HuH-7 (cell line): ENCODE results near the gene C16orf78.

Source experiments
- DNase-seq: peaks from one replicate; pipeline ENCODE4 v3.0.0; 2011; ENCODE audit warnings: low spot score

Gene C16orf78

DNA sequence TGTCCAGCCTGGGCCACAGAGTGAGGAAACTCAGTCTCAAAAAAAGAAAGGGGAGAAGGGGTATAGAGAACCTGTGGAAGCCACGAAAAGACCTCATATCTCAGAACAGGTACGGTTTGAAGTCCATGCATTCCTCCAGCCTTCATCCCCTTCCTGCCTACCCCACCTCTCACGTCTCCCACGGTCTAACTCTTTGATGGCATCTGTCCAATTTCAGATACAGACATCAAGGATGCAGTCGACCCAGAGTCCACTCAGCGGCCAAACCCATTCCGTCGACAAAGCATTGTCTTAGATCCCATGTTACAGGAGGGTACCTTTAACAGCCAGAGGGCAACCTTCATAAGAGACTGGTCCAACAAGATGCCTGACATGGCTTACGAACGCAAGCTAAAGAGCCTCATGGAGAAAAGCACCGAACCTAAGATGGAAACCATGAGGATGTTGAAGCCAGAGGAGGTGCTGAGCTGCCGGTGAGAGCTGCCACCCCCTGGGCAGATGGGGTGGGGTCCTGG lies 22.7 kb downstream of the C16orf78 start:
- DNase-seq = no peak

GRCh38 chr16:49398761-49399160 lies 25.2 kb downstream of the C16orf78 start:
- DNase-seq = no peak

DNA sequence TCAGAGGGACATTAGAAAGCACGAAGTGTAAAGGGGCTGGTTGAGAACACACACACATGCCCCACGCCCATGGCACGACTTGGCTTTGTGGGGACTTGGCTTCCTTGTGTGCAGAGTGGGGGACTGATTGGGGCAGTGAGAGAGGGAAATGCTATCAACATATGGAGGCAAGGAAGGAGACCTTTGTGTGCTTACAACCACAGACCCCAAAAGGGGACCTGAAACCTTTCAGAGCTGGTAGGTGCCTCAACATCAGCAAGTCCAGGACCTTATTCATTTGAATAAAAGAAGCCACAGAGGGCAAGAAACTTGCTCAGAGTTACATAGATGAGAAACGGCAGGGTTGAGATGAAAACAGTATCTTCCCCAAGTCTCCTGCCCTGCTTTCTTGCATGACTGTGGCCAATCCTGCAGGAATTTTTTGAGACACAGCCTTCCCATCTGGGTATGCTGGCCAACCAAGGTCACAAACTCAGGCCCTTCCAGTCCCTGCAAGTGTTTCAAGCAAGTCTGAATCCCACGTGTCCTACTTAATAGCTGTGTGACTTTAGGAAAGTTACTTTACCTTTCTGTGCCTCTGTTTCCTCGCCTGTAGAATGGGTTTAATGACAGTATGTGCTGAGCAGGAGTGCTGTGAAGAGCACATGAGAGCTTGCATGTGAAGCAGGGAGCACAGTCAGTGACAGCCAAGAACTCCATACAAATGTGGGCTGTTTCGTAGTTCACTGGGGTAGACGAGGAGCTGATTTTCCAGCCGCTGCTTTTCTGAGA lies 26.2 kb downstream of the C16orf78 start:
- no peak for DNase-seq

GRCh38 chr16:49400611-49401010 lies 27.0 kb downstream of the C16orf78 start:
- DNase-seq = no peak

DNA sequence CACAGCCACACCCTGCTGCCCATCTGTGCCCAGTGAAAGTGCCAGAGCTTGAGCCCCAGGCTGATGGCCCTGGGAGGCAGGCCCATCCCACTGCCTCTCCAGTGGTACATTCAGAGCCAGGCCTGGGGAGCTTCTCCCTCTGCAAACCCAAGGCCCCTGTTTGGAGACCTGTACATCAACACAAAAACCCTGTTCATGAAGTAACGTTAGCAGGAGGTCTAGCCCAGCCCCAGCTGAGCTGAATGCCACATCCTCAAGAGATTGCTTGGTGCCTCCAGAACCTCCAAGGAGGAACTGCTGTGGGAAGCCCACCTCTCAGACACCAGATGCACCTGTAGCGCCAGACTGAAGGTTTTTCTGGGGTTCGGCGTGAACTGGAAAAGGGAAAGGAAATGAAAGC lies 31.5 kb downstream of the C16orf78 start:
- DNase-seq = no peak

- DNase-seq = no peak
Observed at GRCh38 chr16:49405530-49405929, 31.9 kb downstream of the C16orf78 start.

DNA sequence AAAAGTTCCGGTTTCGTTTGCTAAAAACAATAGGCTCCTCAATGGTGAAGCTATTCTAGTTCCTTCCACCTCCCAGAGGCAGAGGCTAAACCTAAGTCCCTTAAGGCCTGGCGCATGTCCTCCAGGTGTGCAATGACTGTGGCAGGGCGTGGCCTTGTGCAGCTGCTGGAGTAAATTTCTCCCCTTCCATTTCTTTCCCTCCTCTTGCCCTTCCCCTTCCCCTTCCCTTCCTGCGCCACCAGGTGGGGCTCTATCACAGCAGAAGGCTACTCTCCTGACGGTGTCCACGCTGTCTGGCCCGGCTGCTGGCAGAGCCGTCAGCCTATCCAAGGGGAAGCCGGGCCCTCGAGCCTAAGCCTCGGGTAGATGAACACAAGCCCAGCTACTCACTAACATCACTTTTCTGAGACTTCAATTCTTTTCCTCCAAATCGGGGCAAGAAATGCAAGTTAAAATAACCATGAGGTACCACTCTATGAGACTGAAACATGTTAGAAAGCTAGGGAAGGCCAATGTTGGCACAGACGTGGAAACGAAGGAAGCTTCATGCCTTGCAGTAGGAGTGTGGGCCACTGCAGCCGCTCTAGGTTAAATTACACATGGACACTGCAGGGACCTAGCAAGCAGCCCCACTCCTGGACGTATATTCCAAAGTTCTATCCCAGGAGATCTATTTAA lies 34.4 kb downstream of the C16orf78 start:
- DNase-seq = peak; percentile 65

DNA sequence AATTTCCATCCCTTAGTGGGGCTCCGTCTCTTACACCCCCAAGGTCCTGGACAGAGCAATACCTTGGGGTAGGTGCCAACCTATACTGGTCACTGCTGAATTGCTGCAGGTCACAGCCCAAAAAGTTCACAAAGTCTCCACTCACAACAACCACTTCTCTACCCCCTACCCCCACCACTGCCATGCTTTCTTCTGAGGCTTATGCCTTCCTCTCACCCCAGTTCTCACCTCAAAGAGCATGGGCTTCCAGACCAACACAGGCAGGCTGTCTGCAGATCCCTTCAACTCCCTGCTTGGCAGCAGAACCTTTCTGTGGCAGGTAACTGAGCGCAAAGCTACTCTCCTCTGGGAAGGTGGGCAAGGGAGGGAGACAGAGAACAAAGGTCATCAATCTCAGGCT lies 35.5 kb downstream of the C16orf78 start:
- DNase-seq = no peak

DNA sequence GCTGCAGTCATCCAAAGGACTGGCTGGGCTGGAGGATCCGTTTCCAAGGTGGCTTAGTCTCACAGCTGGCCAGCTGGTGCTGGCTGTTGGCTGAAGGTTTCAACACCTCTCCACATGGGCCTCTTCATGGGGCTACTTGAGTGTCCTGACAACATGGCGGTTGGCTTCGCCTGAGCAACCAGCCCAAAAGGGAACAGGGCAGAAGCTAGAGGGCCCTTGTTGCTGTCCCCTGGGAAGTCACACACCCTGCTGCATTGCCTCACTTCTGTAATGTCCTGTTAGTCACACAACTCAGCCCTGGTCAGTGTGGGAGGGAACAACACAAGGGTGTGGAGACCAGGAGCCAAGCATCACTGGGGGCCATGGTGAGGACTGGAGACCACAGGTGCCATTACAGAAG lies 36.6 kb downstream of the C16orf78 start:
- DNase-seq = no peak

DNA sequence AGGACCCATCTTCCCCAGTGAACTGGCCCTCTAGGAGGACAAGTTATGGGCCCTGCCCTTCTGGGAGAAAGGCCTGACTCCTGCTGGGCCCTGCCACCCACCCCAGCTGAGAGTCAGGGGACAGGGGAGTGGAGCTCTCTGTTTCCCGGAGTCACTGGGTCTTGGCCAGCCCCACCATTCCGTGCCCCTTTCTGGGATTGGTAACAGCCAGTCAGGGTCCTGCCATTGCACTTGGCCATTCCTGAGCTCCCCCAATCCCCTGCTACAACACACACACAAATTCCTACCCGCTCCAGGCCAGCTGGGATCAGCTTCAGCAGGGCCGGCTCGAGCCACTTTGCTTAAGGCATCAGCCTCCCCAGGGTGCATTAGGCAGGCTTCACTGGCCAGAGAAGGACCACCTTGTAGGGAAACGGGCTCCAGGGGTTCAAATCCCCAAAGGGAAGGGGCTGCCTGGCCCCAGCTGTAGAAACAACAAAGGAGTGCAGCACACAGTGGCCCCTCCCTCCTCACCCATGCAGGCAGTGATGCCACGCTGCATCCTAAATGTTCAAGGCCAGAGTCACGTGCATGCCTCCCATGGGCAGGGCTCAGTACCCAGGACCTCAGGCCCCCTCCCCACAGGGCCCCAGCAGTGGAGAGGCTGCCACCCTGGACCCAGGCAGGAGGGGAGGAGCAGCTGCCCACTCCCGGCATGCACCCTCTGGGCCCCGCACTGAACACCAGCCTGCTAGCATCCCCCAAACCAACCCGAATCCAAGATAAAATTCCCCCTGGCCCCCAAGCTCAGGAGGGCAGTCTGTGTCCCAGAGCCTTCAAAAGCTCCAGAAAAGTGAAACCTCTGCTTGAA lies 37.7 kb downstream of the C16orf78 start:
- DNase-seq = no peak

- no peak for DNase-seq
Observed at GRCh38 chr16:49414671-49415070, 41.1 kb downstream of the C16orf78 start.

DNA sequence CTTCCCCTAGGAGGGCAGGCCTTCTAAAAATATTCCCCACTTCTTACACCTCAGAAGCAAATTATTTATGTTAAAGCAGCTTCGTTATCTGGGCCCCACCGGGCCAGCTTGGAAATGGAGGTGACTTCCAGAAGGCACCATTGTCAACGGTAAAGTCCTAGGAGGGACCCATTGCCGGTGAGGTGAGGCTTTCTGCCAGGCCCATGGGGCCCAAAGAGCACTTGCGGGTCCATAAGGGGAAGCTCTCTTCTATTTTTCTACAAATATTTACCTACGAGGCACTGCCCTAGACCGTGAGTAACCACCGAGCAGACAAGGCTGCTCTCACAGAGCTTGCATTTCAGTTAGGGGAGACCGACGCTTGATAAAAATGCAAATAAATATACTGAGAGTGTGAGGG lies 41.5 kb downstream of the C16orf78 start:
- no peak for DNase-seq

- no peak for DNase-seq
Observed at GRCh38 chr16:49416001-49416675, 42.5 kb downstream of the C16orf78 start.

GRCh38 chr16:49417354-49417753 lies 43.8 kb downstream of the C16orf78 start:
- no peak for DNase-seq

- DNase-seq = no peak
Observed at GRCh38 chr16:49419006-49419405, 45.4 kb downstream of the C16orf78 start.

DNA sequence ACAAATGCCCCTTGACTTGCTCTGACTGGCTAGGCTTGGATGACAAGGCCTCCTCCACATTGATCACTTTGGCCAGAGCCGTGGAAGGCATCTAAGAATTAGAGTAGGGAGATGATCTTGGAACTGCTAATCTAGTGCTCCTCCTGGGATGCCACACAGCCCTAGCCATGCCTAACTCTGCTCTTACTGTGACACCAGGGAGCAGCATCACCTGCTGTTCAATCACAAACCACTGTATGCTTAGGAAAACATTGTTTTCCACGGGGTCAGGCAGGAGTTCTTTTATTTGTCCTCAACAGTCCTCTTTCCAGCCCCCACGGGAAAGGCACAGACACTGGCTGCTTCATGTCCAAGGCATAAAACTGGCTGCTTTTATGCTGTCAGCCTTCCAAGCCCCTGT lies 46.3 kb downstream of the C16orf78 start:
- no peak for DNase-seq

DNA sequence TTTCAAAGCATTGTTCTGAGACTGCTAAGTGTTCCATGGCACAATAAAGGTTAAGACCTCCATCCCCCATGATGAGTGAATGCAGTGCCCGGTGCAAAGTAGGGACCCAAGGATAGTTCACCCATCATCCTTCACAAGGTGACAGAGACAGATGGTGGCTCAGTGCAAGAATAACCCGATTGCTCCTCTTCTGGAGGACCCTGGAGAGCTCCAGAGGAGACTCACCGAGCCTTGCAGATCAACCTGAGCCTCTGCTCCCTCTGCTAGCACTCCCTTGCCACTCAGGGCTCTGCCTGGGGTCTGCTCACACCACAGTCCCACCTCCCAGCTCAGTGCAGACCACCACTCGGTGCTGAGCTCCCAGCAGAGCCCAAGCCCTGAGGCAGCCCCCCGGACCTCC lies 49.3 kb downstream of the C16orf78 start:
- no peak for DNase-seq

- no peak for DNase-seq
Observed at GRCh38 chr16:49424961-49425360, 51.4 kb downstream of the C16orf78 start.

GRCh38 chr16:49427771-49428170 lies 54.2 kb downstream of the C16orf78 start:
- DNase-seq = no peak

GRCh38 chr16:49428808-49429207 lies 55.2 kb downstream of the C16orf78 start:
- DNase-seq = no peak

DNA sequence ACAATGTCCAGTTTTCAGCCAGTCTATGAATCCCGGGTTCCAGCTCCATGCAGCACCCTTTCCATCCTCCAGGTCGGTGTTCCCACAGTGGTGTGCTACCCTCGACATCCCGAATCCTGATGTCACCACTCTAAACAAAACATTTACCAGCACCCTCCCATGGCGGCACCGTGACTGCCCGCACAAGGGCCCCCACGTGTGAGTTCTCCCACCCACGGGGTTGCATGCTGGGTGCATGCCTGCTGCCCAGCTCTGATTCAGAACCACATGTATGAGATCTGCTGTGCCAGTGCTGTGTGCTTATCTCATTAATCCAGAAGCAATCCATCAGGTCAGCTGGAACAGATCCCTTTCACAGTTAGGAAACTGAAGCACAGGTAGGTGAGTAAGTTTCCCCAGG lies 57.4 kb downstream of the C16orf78 start:
- DNase-seq = no peak
